ENCODE measurements around the gene FIGN.

GRCh38 chr2:163719331-163719730 lies 16.5 kb downstream of the FIGN start:
- TF ChIP-seq POLR2A (IDR thresholded peaks at IDR 0.05) (no peak), CTCF (IDR thresholded peaks at IDR 0.05) (no peak)
